Cerebellar nuclear complex (tissue), 1 donor: Measurements from ENCODE around the gene SMYD2.

Source experiments
- DNase-seq, 2 experiments: peaks; one replicate each; lab custom pipeline; 2025; lab: John Stamatoyannopoulos, UW

Gene SMYD2

GRCh38 chr1:214281021-214281719 is at the start of gene SMYD2:
Gene SMYD2, plus strand, starts transcription at chr1:214281159. Its CDS starts 96 bp downstream, at chr1:214281255.
- peak in 1 of 2 experiments; percentile 21 for DNase-seq

DNA sequence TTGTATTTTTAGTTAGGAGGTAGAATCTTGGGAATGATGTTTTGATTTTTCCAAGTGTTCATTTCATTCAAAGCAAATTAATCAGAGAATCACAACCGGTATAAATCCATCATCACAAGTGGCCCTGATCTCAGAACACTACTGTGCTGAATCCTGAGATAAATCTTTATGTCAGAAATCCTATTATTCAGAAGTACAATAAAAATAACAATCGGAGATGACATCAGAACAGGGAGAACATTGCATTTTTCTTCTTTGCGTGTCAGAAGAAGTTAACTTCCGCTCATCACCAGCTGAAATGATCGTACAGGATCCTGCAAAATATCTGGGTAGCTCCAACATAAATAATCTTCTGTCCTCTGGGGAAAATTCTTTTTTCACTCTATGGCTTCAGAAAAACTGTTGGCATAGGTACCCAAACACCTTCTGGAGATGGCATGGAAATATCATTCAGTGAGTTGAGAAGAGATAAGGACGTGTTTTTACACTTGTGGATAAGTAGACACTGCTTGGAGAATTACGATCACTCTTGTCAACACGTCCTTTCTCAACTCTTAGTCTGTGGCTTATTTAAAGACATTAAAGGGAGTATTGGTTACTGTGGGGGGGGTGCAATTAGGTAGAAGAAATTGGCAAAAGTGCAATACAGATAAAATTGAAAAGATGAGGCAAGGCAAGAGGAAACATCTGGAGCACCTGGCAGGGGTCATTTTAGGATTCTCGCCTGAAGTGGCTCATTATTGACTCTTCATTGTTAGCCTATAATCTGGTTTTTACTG is 46.9 kb upstream of the SMYD2 start:
- no peak for DNase-seq

GRCh38 chr1:214234635-214235025 is 46.3 kb upstream of the SMYD2 start:
- no peak for DNase-seq

- no peak for DNase-seq
These were observed 44.5 kb upstream of the SMYD2 start for GRCh38 chr1:214236477-214236876.

- DNase-seq, result no peak
These were observed 39.9 kb upstream of the SMYD2 start for GRCh38 chr1:214241060-214241459.

GRCh38 chr1:214244252-214244651 is 36.7 kb upstream of the SMYD2 start:
- no peak for DNase-seq

GRCh38 chr1:214244841-214245240 is 36.1 kb upstream of the SMYD2 start:
- no peak for DNase-seq

DNA sequence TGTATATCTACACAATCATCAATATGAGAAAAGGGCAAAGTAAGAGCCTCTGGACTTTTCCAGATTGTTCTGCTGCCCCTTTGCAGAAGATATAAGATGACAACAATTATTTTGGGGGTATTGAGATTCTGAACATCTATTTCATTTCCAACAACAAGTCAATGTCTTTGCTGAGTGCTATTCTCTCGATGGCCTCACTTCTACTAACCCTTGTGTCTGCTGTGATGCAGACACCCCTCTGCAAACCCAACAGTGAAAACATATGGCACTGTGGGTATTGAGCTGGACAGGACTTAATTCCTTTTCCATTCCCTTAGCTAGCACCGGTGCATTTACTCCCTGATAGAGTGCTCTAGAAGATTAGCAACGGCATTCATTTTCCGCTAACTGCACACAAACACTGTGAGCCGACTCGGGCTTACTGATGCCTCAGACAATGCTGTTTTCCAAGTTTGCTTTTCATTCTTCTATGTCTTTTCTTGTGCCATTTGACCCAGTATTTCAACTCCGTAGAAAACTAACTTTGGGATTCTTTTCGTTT is 33.4 kb upstream of the SMYD2 start:
- no peak for DNase-seq

- no peak for DNase-seq
These were observed 32.5 kb upstream of the SMYD2 start for GRCh38 chr1:214248311-214249085.

- no peak for DNase-seq
These were observed 31.3 kb upstream of the SMYD2 start for GRCh38 chr1:214249651-214250050.

GRCh38 chr1:214251354-214251753 is 29.6 kb upstream of the SMYD2 start:
- no peak for DNase-seq

DNA sequence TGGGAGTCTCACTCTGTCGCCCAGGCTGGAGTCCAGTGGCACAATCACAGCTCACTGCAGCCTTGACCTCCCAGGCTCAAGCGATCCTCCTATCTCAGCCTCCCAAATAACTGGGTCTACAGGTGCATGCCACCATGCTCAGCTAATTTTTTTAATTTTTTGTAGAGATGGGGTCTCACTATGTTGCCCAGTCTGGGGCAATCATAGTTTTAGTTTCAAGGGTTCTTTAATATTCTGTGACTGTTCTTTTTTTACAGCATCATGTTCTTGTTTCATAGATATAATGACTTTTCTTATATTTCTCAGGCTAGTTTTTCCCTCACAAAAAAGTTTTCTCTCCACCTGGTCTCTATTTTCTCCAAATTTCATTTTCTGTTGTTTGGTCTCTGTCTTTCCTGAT is 25.4 kb upstream of the SMYD2 start:
- DNase-seq, result no peak

DNA sequence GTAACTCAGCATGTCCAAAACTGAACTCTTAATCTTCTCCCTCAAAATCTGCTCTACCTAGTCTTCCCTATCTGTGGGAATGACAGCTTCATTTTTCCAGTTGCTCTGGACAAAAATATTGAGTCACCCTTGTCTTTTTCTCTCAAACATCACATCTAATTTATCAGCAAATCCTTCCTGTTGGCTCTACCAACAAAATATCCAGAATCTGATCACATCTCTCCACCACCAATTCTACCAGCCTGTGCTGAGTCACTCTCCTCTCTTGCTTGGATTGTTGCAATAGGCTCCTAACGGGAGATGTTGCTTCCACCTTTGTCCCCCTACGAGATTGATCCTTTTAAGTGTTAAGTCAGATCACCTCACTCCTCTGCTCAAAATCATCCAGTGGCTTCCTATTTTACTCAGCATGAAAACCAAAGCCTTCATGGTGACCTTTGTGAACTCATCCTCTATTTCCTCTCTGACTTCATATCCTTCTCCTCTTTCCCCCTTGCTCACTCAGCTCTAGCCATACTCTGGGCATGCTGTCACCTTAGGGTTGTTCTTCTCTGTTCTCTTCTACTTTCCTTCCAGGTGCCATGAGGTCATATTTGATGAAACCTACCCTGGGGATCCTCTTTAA is 21.5 kb upstream of the SMYD2 start:
- no peak for DNase-seq

GRCh38 chr1:214260561-214261205 is 20.3 kb upstream of the SMYD2 start:
- DNase-seq, result no peak

- DNase-seq, result peak; percentile 10 to 85
These were observed 19.5 kb upstream of the SMYD2 start for GRCh38 chr1:214261206-214262123.

DNA sequence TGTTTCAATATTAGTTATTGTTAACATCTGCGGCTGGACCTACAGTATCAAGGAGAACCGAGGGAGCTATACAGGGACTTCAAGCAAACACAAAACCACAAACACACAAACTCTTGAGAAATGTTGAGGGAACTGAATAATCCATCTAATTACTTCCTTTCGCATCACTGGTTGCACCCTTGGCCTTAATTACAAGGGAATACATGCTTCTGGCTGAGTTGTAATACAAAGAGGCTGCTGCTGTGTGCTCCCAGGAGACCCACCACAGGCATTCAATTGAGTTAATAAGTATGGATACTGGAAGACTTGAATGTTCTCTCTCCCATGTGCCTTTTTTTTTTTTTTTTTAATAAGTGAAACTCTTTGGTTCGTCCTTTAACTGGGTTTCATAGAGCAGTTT is 16.8 kb upstream of the SMYD2 start:
- no peak for DNase-seq

GRCh38 chr1:214264976-214265375 is 16.0 kb upstream of the SMYD2 start:
- no peak for DNase-seq

DNA sequence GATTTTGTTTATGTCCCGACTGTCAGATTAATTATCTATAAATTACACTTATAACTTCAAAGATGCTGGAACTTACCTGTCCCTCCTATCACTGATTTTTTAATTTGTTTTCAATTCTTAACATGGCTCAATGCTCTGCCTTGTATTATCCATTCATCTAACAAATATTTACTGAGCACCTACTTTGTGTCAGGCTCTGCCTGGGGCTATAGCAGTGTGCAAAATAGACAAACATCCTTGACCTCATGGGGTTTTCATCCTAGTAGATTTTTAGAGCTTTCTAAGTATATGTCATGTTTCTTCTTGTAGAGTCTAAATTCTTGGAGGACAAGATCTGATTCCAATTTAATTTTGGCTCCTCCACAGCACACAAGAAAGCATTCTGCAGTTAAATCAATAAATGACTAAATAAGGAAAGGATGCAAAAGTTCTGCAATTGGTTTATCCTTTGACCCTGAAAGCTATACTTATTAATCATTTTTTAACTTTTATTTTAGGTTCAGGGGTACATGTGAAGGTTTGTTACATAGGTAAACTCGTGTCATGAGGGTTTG is 10.8 kb upstream of the SMYD2 start:
- no peak for DNase-seq

DNA sequence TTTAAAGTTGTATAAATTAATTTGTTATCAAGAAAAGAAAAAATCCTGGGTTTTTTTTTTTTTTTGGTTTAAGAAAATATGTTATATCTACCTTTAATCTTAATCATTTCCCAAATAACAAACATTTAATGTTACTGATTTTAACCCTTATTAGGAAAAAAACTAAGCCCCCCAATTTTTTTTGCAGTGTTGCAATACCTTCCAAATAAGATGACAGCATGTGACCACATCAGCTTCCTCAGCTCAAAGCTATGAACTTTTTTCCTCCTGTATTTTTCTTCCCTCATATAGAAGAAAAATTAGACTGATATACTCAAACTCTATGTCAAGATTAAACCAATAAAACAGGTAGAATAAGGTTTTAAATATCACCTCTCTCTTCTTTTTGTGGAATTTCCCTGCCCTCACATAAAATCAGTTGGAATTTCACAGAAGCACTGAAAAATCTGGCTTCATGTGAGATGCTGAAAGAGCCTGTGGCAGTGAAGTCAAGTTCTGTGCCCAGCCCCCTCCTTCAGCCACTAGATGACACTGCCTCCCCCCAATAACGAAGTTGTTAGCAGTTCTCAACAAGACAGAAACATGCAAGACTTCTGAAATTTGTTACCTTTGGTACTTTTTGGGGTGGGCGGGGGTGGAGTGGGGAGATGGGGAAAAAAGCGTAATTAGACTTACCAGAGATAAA is 9.6 kb upstream of the SMYD2 start:
- no peak for DNase-seq
